ENCODE results near the gene NPPA.

Gene NPPA

GRCh38 chr1:11873395-11874257, 26.0 kb upstream of the NPPA start:
- no peak for DNase-seq

- DNase-seq: no peak
Observed at GRCh38 chr1:11872545-11872944, 25.0 kb upstream of the NPPA start.

GRCh38 chr1:11869650-11870207, 22.1 kb upstream of the NPPA start:
- DNase-seq: no peak

GRCh38 chr1:11869104-11869503, 21.5 kb upstream of the NPPA start:
- DNase-seq: no peak

- no peak for DNase-seq
Observed at GRCh38 chr1:11868331-11868980, 20.9 kb upstream of the NPPA start.

- no peak for DNase-seq
Observed at GRCh38 chr1:11862890-11863289, 15.3 kb upstream of the NPPA start.

GRCh38 chr1:11860587-11860986, 13.0 kb upstream of the NPPA start:
- no peak for DNase-seq

- DNase-seq: no peak
Observed at GRCh38 chr1:11860083-11860482, 12.5 kb upstream of the NPPA start.

GRCh38 chr1:11858968-11859871, 11.6 kb upstream of the NPPA start:
- DNase-seq: peak; percentile 72

GRCh38 chr1:11858613-11858967, 11.0 kb upstream of the NPPA start, which contains the start of gene NPPB:
Gene NPPB (minus strand): TSS chr1:11858945. CDS start chr1:11858833, 112 bp downstream.
- DNase-seq: no peak

- DNase-seq: no peak
Observed at GRCh38 chr1:11858158-11858557, 10.6 kb upstream of the NPPA start.

- DNase-seq: no peak
Observed at GRCh38 chr1:11857164-11857851, 9.7 kb upstream of the NPPA start.

- DNase-seq: no peak
Observed at GRCh38 chr1:11856698-11857097, 9.1 kb upstream of the NPPA start.

GRCh38 chr1:11855430-11855829, 7.8 kb upstream of the NPPA start:
- no peak for DNase-seq

- DNase-seq: no peak
Observed at GRCh38 chr1:11854519-11854918, 6.9 kb upstream of the NPPA start.

GRCh38 chr1:11851180-11851579, 3.6 kb upstream of the NPPA start:
- DNase-seq: no peak

- no peak for DNase-seq
Observed at GRCh38 chr1:11850156-11850555, 2.6 kb upstream of the NPPA start.

- no peak for DNase-seq
Observed at GRCh38 chr1:11848373-11848700, 754 bp upstream of the NPPA start.

GRCh38 chr1:11845641-11846335, 1.8 kb downstream of the NPPA start:
- DNase-seq: no peak

GRCh38 chr1:11842154-11843041, 5.2 kb downstream of the NPPA start:
- DNase-seq: no peak
